Skeletal muscle satellite cell (primary cell): ENCODE measurements around the gene STOML3.

ENCODE experiments used
- H3K27me3 ChIP-seq: 2 replicates; pipeline ENCODE4 v1.7.0; 2013; ENCODE audit warnings: low read length; ENCODE audit not compliant: control insufficient read depth, insufficient read depth
- H3K36me3 ChIP-seq: 2 replicates; pipeline ENCODE4 v1.7.0; 2013; ENCODE audit warnings: mild to moderate bottlenecking, control low read depth, low read length; ENCODE audit not compliant: insufficient read depth
- H3K4me1 ChIP-seq: 2 replicates; pipeline ENCODE4 v1.7.0; 2013; ENCODE audit warnings: low read length; ENCODE audit not compliant: control insufficient read depth, insufficient read depth
- H3K4me2 ChIP-seq: 2 replicates; pipeline ENCODE4 v1.7.0; 2013; ENCODE audit warnings: mild to moderate bottlenecking, low read length
- H3K4me3 ChIP-seq: 2 replicates; pipeline ENCODE4 v1.7.0; 2013; ENCODE audit warnings: low read length
- H3K9ac ChIP-seq: 2 replicates; pipeline ENCODE4 v1.7.0; 2013; ENCODE audit warnings: mild to moderate bottlenecking, low read depth, low read length, moderate library complexity
- H3K9me3 ChIP-seq: replicated peaks from 2 replicates; pipeline ENCODE4 v1.7.0; 2013; ENCODE audit warnings: mild to moderate bottlenecking, control low read depth, low read length

STOML3 gene

GRCh38 chr13:38980750-38981078 lies 9.9 kb downstream of the STOML3 start:
- Histone ChIP-seq H3K9me3 (no peaks in the 10 kb centered on the region), H3K4me2 (no peak overlapping the region), H3K27me3 (peaks cover 27% of the 10 kb centered on the region), H3K9ac (no peak overlapping the region), H3K36me3 (no peaks in the 10 kb centered on the region), H3K4me3 (no peak overlapping the region), H3K4me1 (no peaks in the 10 kb centered on the region)

DNA sequence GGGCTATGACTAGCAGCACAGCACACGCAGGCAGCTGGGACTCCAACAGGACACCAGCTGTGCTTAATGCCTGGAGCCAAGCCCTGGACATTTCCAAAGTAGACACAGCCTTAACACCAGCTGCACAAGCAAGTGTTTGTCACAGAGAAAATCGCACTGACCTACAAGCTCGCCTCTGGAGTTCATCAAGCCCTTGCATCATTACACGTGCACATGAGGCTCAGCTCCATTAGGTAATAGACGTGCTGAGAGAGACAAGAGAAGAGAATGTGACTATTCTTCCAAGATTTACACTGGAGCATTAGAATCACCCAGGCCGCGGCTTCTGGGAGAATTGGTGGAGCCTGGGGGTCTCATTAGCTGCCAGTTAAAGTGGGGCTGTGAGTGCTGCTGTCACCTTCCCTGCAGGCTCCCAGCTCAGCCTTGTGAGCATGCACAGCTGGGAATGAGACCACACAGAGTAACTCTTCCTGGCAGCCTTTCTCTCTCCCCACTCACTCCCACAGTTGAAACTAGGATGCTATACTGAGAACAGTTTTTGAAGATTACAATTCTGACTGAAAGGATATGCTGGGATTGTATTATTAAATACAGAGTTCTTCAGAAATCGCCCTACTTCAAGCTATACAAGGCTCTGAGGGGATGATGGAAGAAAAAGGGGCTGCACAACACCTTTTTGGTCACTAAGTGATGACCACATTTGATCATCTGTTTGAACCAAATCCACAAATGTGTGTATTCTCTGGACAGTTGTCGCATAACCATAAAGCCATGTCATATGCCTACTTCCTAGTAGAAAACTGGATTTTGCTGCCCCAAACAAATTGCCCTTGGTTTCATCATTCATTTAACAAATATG lies 10.5 kb downstream of the STOML3 start:
- no peaks in the 10 kb centered on the region for H3K9me3 ChIP-seq
- no peak overlapping the region for H3K9ac ChIP-seq
- H3K4me2 ChIP-seq, result no peak overlapping the region
- H3K4me1 ChIP-seq, result no peaks in the 10 kb centered on the region
- peaks cover 27% of the 10 kb centered on the region for H3K27me3 ChIP-seq
- no peak overlapping the region for H3K4me3 ChIP-seq
- H3K36me3 ChIP-seq, result no peaks in the 10 kb centered on the region

DNA sequence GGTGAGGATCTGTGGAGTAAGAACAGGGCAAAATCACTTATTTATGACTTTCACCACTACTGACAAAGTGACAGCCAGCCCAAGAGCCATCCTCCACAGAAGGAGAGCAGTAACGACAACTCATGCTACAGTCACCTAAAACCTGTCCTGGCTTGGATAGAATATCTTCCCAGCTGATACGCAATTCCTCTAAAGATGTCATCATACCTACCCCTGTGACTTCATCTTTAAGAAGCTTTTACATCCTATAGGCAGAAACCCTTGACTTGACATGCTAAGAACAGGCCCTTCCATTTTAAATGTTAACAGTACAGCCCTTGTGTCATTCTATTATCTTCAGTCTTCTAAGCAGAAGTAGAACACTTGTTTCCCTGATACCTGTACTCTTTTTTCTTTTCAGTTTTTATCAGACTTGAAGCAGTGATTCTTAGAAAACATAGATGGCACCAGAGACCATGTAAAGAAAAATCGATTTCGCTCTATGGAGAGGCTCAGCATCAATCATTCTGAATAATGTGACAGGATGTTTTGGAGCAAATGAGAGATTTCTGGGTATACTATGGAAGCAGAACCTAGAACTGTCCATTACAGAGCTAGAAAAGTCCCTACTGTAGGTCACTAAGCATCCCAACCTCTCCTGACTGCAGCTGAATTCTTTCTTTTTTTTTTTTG lies 20.1 kb downstream of the STOML3 start:
- H3K27me3 ChIP-seq, result peaks cover 21% of the 10 kb centered on the region
- H3K36me3 ChIP-seq, result no peaks in the 10 kb centered on the region
- H3K9me3 ChIP-seq, result no peaks in the 10 kb centered on the region
- no peaks in the 10 kb centered on the region for H3K4me1 ChIP-seq
- no peak overlapping the region for H3K4me3 ChIP-seq
- H3K9ac ChIP-seq, result no peak overlapping the region
- H3K4me2 ChIP-seq, result no peak overlapping the region

GRCh38 chr13:38969187-38969586 lies 21.4 kb downstream of the STOML3 start:
- no peak overlapping the region for H3K4me2 ChIP-seq
- H3K36me3 ChIP-seq, result no peaks in the 10 kb centered on the region
- no peak overlapping the region for H3K9ac ChIP-seq
- no peaks in the 10 kb centered on the region for H3K9me3 ChIP-seq
- H3K27me3 ChIP-seq, result peaks cover 21% of the 10 kb centered on the region
- H3K4me3 ChIP-seq, result no peak overlapping the region
- H3K4me1 ChIP-seq, result no peaks in the 10 kb centered on the region

GRCh38 chr13:38967446-38967845 lies 23.2 kb downstream of the STOML3 start:
- Histone ChIP-seq H3K36me3 (no peaks in the 10 kb centered on the region), H3K9ac (no peak overlapping the region), H3K9me3 (no peaks in the 10 kb centered on the region), H3K4me2 (no peak overlapping the region), H3K4me1 (no peaks in the 10 kb centered on the region), H3K27me3 (peaks cover 21% of the 10 kb centered on the region), H3K4me3 (no peak overlapping the region)

GRCh38 chr13:38965281-38965680 lies 25.4 kb downstream of the STOML3 start:
- Histone ChIP-seq H3K36me3 (no peaks in the 10 kb centered on the region), H3K4me2 (no peak overlapping the region), H3K4me3 (no peak overlapping the region), H3K4me1 (no peaks in the 10 kb centered on the region), H3K9me3 (no peaks in the 10 kb centered on the region), H3K9ac (no peak overlapping the region), H3K27me3 (peaks cover 19% of the 10 kb centered on the region)

DNA sequence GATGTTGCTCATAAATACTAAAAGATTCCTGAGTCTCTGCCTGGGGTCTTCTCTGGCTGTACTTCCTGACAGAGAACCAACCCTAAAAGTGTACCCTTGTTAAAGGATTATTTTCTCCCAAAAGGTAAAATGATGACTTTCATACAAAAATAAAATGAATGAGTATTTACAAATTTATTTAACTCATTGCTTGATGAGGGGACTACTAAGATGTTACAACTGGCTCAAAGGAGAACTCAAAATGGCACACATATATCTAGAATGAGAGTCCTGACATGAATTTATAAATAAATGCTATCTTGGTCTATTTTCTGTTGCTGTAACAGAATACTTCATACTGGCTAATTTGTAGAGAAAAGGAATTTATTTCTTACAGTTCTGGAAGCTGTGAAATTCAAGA lies 30.5 kb downstream of the STOML3 start:
- H3K4me3 ChIP-seq, result no peak overlapping the region
- H3K4me2 ChIP-seq, result no peak overlapping the region
- no peak overlapping the region for H3K9ac ChIP-seq
- no peaks in the 10 kb centered on the region for H3K9me3 ChIP-seq
- H3K27me3 ChIP-seq, result no peaks in the 10 kb centered on the region
- H3K4me1 ChIP-seq, result no peaks in the 10 kb centered on the region
- no peaks in the 10 kb centered on the region for H3K36me3 ChIP-seq

DNA sequence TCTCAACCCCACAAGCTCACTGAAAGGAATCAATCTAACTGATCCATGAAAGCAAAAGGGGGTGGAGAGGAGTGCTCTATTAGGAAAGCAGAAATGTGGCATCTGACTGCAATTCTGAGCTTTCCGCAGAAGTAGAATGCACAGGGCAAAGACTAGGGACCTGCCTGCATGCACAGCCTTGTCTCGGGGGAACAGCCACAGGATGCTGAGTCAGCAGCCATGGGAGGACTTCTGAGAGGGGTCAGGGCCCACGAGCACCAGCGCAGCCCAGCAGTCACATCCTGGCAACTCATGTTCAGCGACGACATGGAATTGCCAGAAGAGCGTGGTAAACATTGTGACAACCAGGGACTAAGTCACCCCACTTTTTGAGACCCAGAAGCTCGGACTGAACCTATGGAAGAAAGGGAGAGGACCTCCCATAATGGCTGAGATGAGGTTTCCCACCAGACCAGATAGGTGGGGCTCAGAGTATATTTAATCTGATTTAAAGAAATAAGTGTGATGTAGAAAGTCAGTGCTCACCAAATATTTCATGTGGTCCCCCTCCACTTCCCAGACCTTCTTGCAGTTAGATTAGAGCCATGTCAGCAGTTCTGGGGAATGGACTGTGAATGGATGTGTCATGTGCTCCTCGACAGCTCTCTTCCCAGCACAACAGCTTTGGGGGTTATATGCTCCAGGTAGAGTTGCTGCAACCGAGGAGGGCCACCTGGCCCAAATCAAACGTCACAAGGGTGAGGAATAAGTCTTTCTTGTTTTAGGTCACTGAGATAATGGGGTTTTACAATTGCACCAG lies 32.6 kb downstream of the STOML3 start:
- Histone ChIP-seq H3K36me3 (no peaks in the 10 kb centered on the region), H3K4me1 (no peaks in the 10 kb centered on the region), H3K4me3 (no peak overlapping the region)

GRCh38 chr13:38954844-38955243 lies 35.8 kb downstream of the STOML3 start:
- Histone ChIP-seq H3K27me3 (peaks cover 5% of the 10 kb centered on the region), H3K9ac (no peak overlapping the region), H3K4me2 (no peak overlapping the region), H3K36me3 (no peaks in the 10 kb centered on the region), H3K4me1 (no peaks in the 10 kb centered on the region), H3K9me3 (no peaks in the 10 kb centered on the region), H3K4me3 (no peak overlapping the region)

More for the DNA sequence above, 32.6 kb downstream of the STOML3 start:
- no peaks in the 10 kb centered on the region for H3K9me3 ChIP-seq
- H3K9ac ChIP-seq, result no peak overlapping the region
- H3K27me3 ChIP-seq, result peaks cover 5% of the 10 kb centered on the region
- H3K4me2 ChIP-seq, result no peak overlapping the region

- Histone ChIP-seq H3K27me3 (peaks cover 5% of the 10 kb centered on the region), H3K4me2 (no peak overlapping the region), H3K4me1 (no peaks in the 10 kb centered on the region), H3K4me3 (no peak overlapping the region), H3K9me3 (no peaks in the 10 kb centered on the region), H3K9ac (no peak overlapping the region), H3K36me3 (no peaks in the 10 kb centered on the region)
Observed at GRCh38 chr13:38954291-38954690, 36.3 kb downstream of the STOML3 start.

DNA sequence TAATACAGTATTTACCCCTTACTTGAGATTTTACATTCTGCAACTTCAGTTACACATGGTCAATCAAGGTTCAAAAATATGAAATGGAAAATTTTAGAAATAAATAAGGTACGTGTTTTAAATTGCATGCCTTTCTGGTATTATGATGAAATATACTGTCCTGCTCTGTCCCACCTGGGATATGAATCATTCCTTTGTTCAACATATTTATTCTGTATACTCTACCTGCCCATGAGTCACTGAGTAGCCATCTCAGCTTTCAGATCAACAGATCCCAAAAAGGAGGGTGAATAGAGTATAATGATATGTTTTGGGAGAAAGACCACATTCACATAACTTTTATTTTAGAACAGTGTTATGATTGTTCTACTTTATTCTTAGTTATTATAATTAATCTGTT lies 37.8 kb downstream of the STOML3 start:
- Histone ChIP-seq H3K4me2 (no peak overlapping the region), H3K9ac (no peak overlapping the region), H3K27me3 (peaks cover 12% of the 10 kb centered on the region), H3K36me3 (no peaks in the 10 kb centered on the region), H3K4me1 (no peaks in the 10 kb centered on the region), H3K4me3 (no peak overlapping the region), H3K9me3 (no peaks in the 10 kb centered on the region)
